Pancreas (tissue), 10 donors: ENCODE results near the gene NOTCH3. TPM values are rescaled to one million over a fixed set of nuclear protein-coding genes. Genes with fewer than 3 reads are reported as not detected.

ENCODE experiments used
- ATAC-seq, 4 donors: fragments of 200-7000 bp; cut with Tn5 transposase; one replicate each; pipeline versions ENCODE4 v1.8.0 to v1.9.1; 2020; ENCODE audit warnings: mild to moderate bottlenecking in 4 of 4, moderate library complexity in 4 of 4
- DNase-seq, 6 donors: peaks; one replicate each; pipeline ENCODE4 v3.0.0-alpha.2; 2020
- FAIRE-seq: peaks from 2 replicates; lab custom pipeline; 2012; peaks lifted over from hg19 to GRCh38; lab: Jason Lieb, UNC
- H3K27ac ChIP-seq, 4 donors: fragments of 200-600 bp; sonication (generic); 1 replicate in 3 of 4; 2 replicates in 1 of 4; pipeline versions ENCODE4 v1.5.0 to v1.8.0; 2020
- H3K27me3 ChIP-seq, 4 donors: fragments of 200-600 bp; one replicate each; pipeline ENCODE4 v1.8.0; 2021
- H3K36me3 ChIP-seq, 3 donors: fragments of 200-600 bp; sonication (generic) in 1 of 3; one replicate each; pipeline versions ENCODE4 v1.5.0 to v1.8.0; 2020 to 2021
- H3K4me1 ChIP-seq, 3 donors: fragments of 200-600 bp; one replicate each; pipeline ENCODE4 v1.8.0; 2021
- H3K4me3 ChIP-seq, 4 donors: fragments of 200-600 bp; sonication (generic) in 2 of 4; one replicate each; pipeline versions ENCODE4 v1.5.0 to v1.8.0; 2020 to 2021
- H3K9me3 ChIP-seq, 4 donors: fragments of 200-600 bp; one replicate each; pipeline ENCODE4 v1.8.0; 2021
- CTCF ChIP-seq, 4 donors: fragments of 200-600 bp; sonication (generic) in 3 of 4; IDR thresholded peaks; one replicate each; pipeline versions ENCODE4 v1.5.0 to v1.8.0; 2021; ENCODE audit warnings: antibody characterized with exemption in 4 of 4
- WGBS, 2 donors: extraction: QIAGEN DNeasy Blood & Tissue Kit; methylation state at CpG; one replicate each; pipeline ENCODE4 v1.1.7; 2013; 5-methylcytosine and 5-hydroxymethylcytosine counted together
- intact Hi-C, 3 donors: fragments of 100-400 bp; cut with DNase I; formaldehyde crosslinking; loops; one replicate each; pipeline versions ENCODE4 v1.11.1 to v1.14.2; 2022
- polyA plus RNA-seq, 2 donors: library from polyadenylated mRNA; stranded (reverse); fragments of 200-250 nt; gene quantifications; one replicate each; pipeline ENCODE4 v1.2.3, GENCODE V29; 2013
- total RNA-seq, 6 donors: library from RNA; stranded (reverse); fragmentation: NEBNext Ultra II Directional in 4 of 6; extraction: Animal tissue kit (Norgen Biotek cat#: 25700) in 4 of 6; gene quantifications; one replicate each; pipeline versions ENCODE4 v1.2.1 to v1.2.4, GENCODE V29; 2021 to 2023
- donor health status: healthy with polysubstance abuse.
- donor health status: DM: no; HTN: no; CAD: no; lungs with moderate emphysema.
- donor health status: DM: no; HTN: no; CAD: no.
- donor health status: control.
- donor health status: control.
- donor health status: Bipolar disorder and iron deficiency.
- donor health status: DM: yes; HTN: yes; CAD: no.
- donor health status: DM: no; HTN: no; CAD: no.
- donor health status: DM: no; HTN: no; CAD: no.
- donor health status: DM: yes; HTN: yes; CAD: no.

Gene NOTCH3
- total and polyA plus RNA-seq, 8 donors, result 7.3 to 29.4 (median 11.6) TPM

- no peak overlapping the region for H3K27ac ChIP-seq
- FAIRE-seq (no peak), ATAC-seq (no peak), DNase-seq (no peak)
- H3K9me3 ChIP-seq, result no peaks in the 10 kb centered on the region
- intact Hi-C loops, result no loop called here
- H3K27me3 ChIP-seq, result no peaks in the 10 kb centered on the region
- peaks cover 3 to 31% (median 3%) of the 10 kb centered on the region in 3 donors for H3K36me3 ChIP-seq
- no peak overlapping the region for H3K4me3 ChIP-seq
- no peak for TF ChIP-seq CTCF (IDR thresholded peaks at IDR 0.05)
- H3K4me1 ChIP-seq, result peaks cover 0 to 4% (median 1%) of the 10 kb centered on the region in 3 donors
- WGBS, 2 donors, result 90 to 93% methylated on average over 20 of the region's 20 CpGs
These were observed 44.8 kb upstream of the NOTCH3 start for GRCh38 chr19:15245370-15246197.

GRCh38 chr19:15244808-15245207, 44.0 kb upstream of the NOTCH3 start:
- DNase-seq (no peak), ATAC-seq (no peak), FAIRE-seq (no peak)
- Histone ChIP-seq H3K4me3 (no peak overlapping the region), H3K36me3 (peaks cover 3 to 38% (median 3%) of the 10 kb centered on the region in 3 donors), H3K4me1 (peaks cover 0 to 3% (median 0%) of the 10 kb centered on the region in 3 donors), H3K27ac (no peak overlapping the region), H3K27me3 (no peaks in the 10 kb centered on the region), H3K9me3 (no peaks in the 10 kb centered on the region)
- TF ChIP-seq CTCF (IDR thresholded peaks at IDR 0.05), result no peak
- intact Hi-C loops, result no loop called here
- WGBS, 2 donors, result 84% methylated on average over 7 of the region's 7 CpGs

GRCh38 chr19:15244106-15244803, 43.5 kb upstream of the NOTCH3 start:
- H3K4me3 ChIP-seq, result no peak overlapping the region
- H3K9me3 ChIP-seq, result no peaks in the 10 kb centered on the region
- H3K27ac ChIP-seq, result no peak overlapping the region
- intact Hi-C loops, result no loop called here
- no peak for DNase-seq
- ATAC-seq, result no peak
- WGBS, 2 donors, result 89 to 91% methylated on average over 24 of the region's 24 CpGs
- no peaks in the 10 kb centered on the region for H3K27me3 ChIP-seq
- TF ChIP-seq CTCF (IDR thresholded peaks at IDR 0.05), result no peak
- FAIRE-seq, result no peak
- no peaks in the 10 kb centered on the region for H3K4me1 ChIP-seq
- peaks cover 3 to 44% (median 6%) of the 10 kb centered on the region in 3 donors for H3K36me3 ChIP-seq

- Histone ChIP-seq H3K36me3 (peaks cover 7 to 51% (median 14%) of the 10 kb centered on the region in 3 donors), H3K9me3 (no peaks in the 10 kb centered on the region), H3K27ac (no peak overlapping the region), H3K4me3 (no peak overlapping the region), H3K27me3 (no peaks in the 10 kb centered on the region), H3K4me1 (no peaks in the 10 kb centered on the region)
- intact Hi-C loops, result no loop called here
- DNase-seq (no peak), ATAC-seq (no peak), FAIRE-seq (no peak)
- WGBS, 2 donors, result 93 to 94% methylated on average over 17 of the region's 17 CpGs
- no peak for TF ChIP-seq CTCF (IDR thresholded peaks at IDR 0.05)
These were observed 42.6 kb upstream of the NOTCH3 start for GRCh38 chr19:15243236-15243957.
